Panc1 (cell line): ENCODE measurements around the gene IGLL5. TPM values are rescaled to one million over a fixed set of nuclear protein-coding genes. Genes with fewer than 3 reads are reported as not detected.

Experiments used
- ATAC-seq: fragments of 200-7000 bp; cut with Tn5 transposase; 2 replicates; pipeline ENCODE4 v1.9.1; 2020; ENCODE audit warnings: mild to moderate bottlenecking, moderate library complexity
- BruUV-seq: library from RNA; stranded (reverse); fragments of 400-500 nt; replicated peaks from 2 replicates; lab custom pipeline; 2021; lab: Mats Ljungman, UMichigan
- CTCF ChIA-PET: fragments of 300-600 bp; sonication (Branson Sonifier 250); formaldehyde crosslinking; loops from one replicate; lab custom pipeline; 2022; ENCODE audit warnings: antibody characterized with exemption; lab: Charles Lee
- POLR2A ChIA-PET: fragments of 300-600 bp; sonication (Branson Sonifier 250); formaldehyde crosslinking; loops from one replicate; lab custom pipeline; 2022; ENCODE audit warnings: antibody characterized with exemption; lab: Charles Lee
- DNase-seq: peaks from one replicate; pipeline ENCODE4 v3.0.0-alpha.2; 2010; ENCODE audit warnings: low read depth, low spot score
- H3K27ac ChIP-seq: 2 replicates; pipeline ENCODE4 v1.5.1; 2011; ENCODE audit warnings: mild to moderate bottlenecking, low read length, inconsistent platforms
- H3K27me3 ChIP-seq: fragments of 200-500 bp; sonication (Bioruptor generic); 2 replicates; pipeline ENCODE4 v1.6.0; 2014; ENCODE audit warnings: low read length, inconsistent platforms; ENCODE audit not compliant: control insufficient read depth, insufficient read depth
- H3K36me3 ChIP-seq: fragments of 200-500 bp; sonication (Bioruptor generic); 2 replicates; pipeline ENCODE4 v1.5.1; 2014; ENCODE audit warnings: inconsistent platforms, mild to moderate bottlenecking, low read length, moderate library complexity; ENCODE audit not compliant: control insufficient read depth, insufficient read depth
- H3K4me1 ChIP-seq: 2 replicates; pipeline ENCODE4 v1.5.1; 2011; ENCODE audit warnings: inconsistent platforms, mild to moderate bottlenecking, low read length, moderate library complexity; ENCODE audit not compliant: control insufficient read depth, insufficient read depth
- H3K4me3 ChIP-seq, 2 experiments: 2 replicates each; pipeline ENCODE4 v1.5.1; 2011 to 2012; ENCODE audit warnings: low read depth in 2 of 2, low read length in 2 of 2, mild to moderate bottlenecking in 2 of 2, inconsistent platforms in 1 of 2, moderate library complexity in 1 of 2
- H3K9me3 ChIP-seq: fragments of 200-500 bp; sonication (Bioruptor generic); 2 replicates; pipeline ENCODE4 v1.5.1; 2014; ENCODE audit warnings: low read depth, mild to moderate bottlenecking, inconsistent platforms, low read length, moderate library complexity; ENCODE audit not compliant: control insufficient read depth, insufficient read depth
- CTCF ChIP-seq: fragments of 450-650 bp; IDR thresholded peaks from 2 replicates; pipeline ENCODE4 v1.5.1; 2017; ENCODE audit warnings: mild to moderate bottlenecking
- POLR2AphosphoS5 ChIP-seq: IDR thresholded peaks from 2 replicates; pipeline ENCODE4 v1.6.1; 2012; ENCODE audit warnings: mild to moderate bottlenecking, low read depth, low read length, moderate library complexity
- REST ChIP-seq, 2 experiments: IDR thresholded peaks; 2 replicates each; pipeline ENCODE4 v1.6.1; 2011 to 2012; ENCODE audit warnings: low read depth in 2 of 2, control low read depth in 1 of 2, low read length in 1 of 2, mild to moderate bottlenecking in 1 of 2, moderate library complexity in 1 of 2; ENCODE audit not compliant: insufficient read depth in 1 of 2
- SIN3A ChIP-seq: IDR thresholded peaks from 2 replicates; pipeline ENCODE4 v1.6.1; 2012; ENCODE audit warnings: low read depth, mild to moderate bottlenecking, low read length, moderate library complexity, borderline replicate concordance; ENCODE audit not compliant: insufficient read depth
- TCF7L2 ChIP-seq: IDR thresholded peaks from 2 replicates; pipeline ENCODE4 v1.6.1; 2011; ENCODE audit warnings: mild to moderate bottlenecking, low read depth, low read length, inconsistent platforms
- in situ Hi-C: cut with HindIII; loops from 2 replicates; pipeline ENCODE4 v1.10.0; 2016; ENCODE audit warnings: low sequenced_read_pairs, low pct_unique_long_range_greater_than_20kb
- intact Hi-C: fragments of 100-400 bp; cut with micrococcal nuclease; formaldehyde crosslinking; loops from one replicate; pipeline ENCODE4 v1.10.0; 2022; ENCODE audit not compliant: unreplicated experiment
- total RNA-seq: library from RNA; stranded (reverse); gene quantifications from one replicate; pipeline ENCODE4 v1.2.1, GENCODE V29; 2021; ENCODE audit not compliant: unreplicated experiment

Gene IGLL5
- total RNA-seq, 1 experiment from 2014 or later: not detected

- ChIA-PET POLR2A (no interaction called here), CTCF (no interaction called here)
- no peak for ATAC-seq
- no TSS peak for BruUV-seq
- Histone ChIP-seq H3K4me3 (no peak overlapping the region), H3K9me3 (no peaks in the 10 kb centered on the region), H3K27me3 (no peaks in the 10 kb centered on the region), H3K27ac (no peak overlapping the region), H3K4me1 (no peaks in the 10 kb centered on the region), H3K36me3 (no peaks in the 10 kb centered on the region)
- TF ChIP-seq TCF7L2: no peak
- TF ChIP-seq SIN3A: no peak
- TF ChIP-seq REST (IDR thresholded peaks at IDR 0.05; ENCODE audit: insufficient read depth in 1 of 2, low read depth in 2 of 2, low read length in 1 of 2): no peak
- no peak for TF ChIP-seq CTCF
- no peak for TF ChIP-seq POLR2AphosphoS5
- no peak for DNase-seq
- in situ Hi-C loops (no loop called here), intact Hi-C loops (no loop called here)
These were observed 46.4 kb downstream of the IGLL5 start for GRCh38 chr22:22933807-22934542.

- H3K9me3 ChIP-seq: no peaks in the 10 kb centered on the region
- no peak overlapping the region for H3K4me3 ChIP-seq
- in situ Hi-C loops: no loop called here
- no peak overlapping the region for H3K27ac ChIP-seq
- POLR2A ChIA-PET: no interaction called here
- intact Hi-C loops: no loop called here
- CTCF ChIA-PET: no interaction called here
- no peaks in the 10 kb centered on the region for H3K27me3 ChIP-seq
- no TSS peak for BruUV-seq
- no peaks in the 10 kb centered on the region for H3K36me3 ChIP-seq
- TF ChIP-seq REST (IDR thresholded peaks at IDR 0.05; ENCODE audit: insufficient read depth in 1 of 2, low read depth in 2 of 2, low read length in 1 of 2) (no peak), POLR2AphosphoS5 (no peak), CTCF (no peak), SIN3A (no peak), TCF7L2 (no peak)
- ATAC-seq (no peak), DNase-seq (no peak)
- no peaks in the 10 kb centered on the region for H3K4me1 ChIP-seq
These were observed 47.0 kb downstream of the IGLL5 start for GRCh38 chr22:22934543-22935055.
